Measurements from ENCODE around the gene TOE1.
"Not testable (repeated sequence)": the region's sequence is repeated elsewhere in the genome, so short reads cannot be mapped to it uniquely, and the experiment has no call there.

TOE1 gene

DNA sequence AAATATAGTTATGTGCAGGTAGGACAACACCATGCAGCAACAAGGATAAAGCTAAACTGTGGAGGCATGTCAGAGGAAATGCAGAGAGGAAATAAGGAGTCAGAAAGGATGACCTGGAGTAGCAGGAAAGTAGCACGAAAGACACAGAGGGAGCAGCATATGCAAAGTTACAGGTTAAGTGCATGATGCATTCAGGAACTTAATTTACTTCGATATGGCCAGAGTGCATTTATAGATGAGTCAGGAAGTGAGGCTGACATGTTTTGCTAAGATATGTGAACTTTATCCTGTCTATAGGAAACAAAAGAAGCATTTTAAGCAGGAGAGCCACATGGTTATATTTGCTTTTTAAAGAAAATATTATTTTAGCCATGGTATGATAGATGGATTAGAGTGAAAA lies 15.7 kb downstream of the TOE1 start:
- FAIRE-seq = no peak
- TF ChIP-seq, protein P1, sequence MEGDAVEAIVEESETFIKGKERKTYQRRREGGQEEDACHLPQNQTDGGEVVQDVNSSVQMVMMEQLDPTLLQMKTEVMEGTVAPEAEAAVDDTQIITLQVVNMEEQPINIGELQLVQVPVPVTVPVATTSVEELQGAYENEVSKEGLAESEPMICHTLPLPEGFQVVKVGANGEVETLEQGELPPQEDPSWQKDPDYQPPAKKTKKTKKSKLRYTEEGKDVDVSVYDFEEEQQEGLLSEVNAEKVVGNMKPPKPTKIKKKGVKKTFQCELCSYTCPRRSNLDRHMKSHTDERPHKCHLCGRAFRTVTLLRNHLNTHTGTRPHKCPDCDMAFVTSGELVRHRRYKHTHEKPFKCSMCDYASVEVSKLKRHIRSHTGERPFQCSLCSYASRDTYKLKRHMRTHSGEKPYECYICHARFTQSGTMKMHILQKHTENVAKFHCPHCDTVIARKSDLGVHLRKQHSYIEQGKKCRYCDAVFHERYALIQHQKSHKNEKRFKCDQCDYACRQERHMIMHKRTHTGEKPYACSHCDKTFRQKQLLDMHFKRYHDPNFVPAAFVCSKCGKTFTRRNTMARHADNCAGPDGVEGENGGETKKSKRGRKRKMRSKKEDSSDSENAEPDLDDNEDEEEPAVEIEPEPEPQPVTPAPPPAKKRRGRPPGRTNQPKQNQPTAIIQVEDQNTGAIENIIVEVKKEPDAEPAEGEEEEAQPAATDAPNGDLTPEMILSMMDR (IDR thresholded peaks at IDR 0.05; ENCODE audit: insufficient read depth, missing control alignments) = no peak
- no peak for DNase-seq (ENCODE audit: insufficient read length, low spot score)

DNA sequence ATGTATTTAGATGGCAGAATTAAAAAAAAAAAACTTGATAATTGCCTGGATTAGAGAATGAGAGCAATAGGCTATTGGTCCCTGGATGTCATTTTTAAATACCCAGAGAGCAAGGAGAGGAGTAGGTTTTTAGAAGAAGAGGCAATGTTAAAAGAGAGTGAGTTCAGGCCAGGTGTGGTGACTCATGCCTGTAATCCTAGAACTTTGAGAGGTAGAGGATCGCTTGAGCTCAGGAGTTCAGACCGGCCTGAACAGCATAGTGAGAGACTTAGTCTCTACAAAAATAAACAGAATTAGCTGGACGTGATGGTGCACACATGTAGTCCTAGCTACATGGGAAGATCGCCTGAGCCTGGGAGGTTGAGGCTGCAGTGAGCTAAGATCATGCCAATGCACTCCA lies 16.2 kb downstream of the TOE1 start:
- TF ChIP-seq, protein P1 (IDR thresholded peaks at IDR 0.05; ENCODE audit: insufficient read depth, missing control alignments) = no peak
- FAIRE-seq = no peak
- no peak for DNase-seq (ENCODE audit: insufficient read length, low spot score)

DNA sequence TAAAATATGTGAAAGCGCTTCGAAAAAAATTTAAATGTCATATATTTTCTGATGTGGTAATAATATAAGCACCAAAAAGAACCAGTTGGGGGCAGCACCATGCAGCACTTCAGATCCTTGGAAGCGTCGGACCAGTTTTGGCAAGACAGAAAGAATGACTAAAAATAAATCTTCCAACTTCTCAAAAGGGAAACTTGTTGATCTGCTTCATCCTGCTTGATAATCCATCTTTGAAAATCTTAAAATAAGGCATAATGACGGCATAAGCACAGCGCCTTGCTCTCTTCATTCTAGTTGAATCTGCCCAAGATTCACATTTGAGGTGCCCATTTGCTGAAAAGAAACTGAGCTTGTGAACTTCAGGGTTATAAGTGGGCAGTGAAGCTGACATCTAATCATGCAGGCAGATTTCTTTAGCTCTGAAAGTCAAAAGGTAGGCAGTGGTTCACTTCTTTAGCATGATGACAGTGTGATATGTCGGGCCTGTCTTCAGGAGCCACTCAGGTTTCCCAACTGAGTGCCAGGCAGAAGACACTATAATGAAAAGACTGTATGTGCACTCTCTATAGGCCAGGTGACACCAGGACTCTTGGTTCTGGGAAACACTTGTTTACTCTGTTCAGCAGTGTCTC lies 20.0 kb downstream of the TOE1 start:
- FAIRE-seq = no peak
- DNase-seq (ENCODE audit: insufficient read length, low spot score) = no peak
- TF ChIP-seq, protein P1 (IDR thresholded peaks at IDR 0.05; ENCODE audit: insufficient read depth, missing control alignments) = peak; percentile 75

DNA sequence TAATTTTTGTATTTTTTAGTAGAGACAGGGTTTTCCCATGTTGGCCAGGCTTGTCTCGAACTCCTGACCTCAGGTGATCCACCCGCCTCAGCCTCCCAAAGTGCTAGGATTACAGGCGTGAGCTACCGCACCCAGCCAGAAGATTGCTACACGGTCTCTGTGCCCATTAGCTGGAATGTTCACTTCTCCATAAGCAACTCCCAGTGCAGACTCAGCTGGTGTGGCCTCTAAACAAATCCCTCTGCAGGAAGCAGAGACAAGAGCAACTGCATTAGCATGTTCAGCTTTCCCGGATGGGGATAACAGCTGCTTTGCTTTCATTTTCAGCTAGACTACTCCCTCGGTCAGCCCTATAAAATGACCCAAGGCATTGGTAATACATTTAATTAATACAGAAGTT lies 21.0 kb downstream of the TOE1 start:
- not testable (repeated sequence) for DNase-seq (ENCODE audit: insufficient read length, low spot score); FAIRE-seq

DNA sequence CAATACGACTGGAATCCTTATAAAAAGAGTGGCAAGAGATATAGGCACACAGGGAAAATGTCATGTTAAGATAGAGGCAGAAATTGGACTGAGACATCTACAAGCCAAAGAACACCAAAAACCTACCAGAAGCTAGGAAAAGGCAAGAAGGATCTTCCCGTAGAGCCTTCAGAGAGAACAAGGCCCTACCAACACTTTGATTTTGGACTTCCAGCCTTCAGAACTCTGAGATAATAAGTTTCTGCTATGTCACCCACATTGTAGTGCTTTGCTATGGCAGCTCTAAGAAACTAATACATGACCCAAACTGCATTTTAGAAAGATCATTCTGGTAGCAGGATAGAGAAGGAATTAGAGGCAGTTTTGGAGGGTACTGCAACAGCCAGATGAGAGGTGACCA lies 24.3 kb downstream of the TOE1 start:
- DNase-seq (ENCODE audit: insufficient read length, low spot score) = no peak
- TF ChIP-seq, protein P1 (IDR thresholded peaks at IDR 0.05; ENCODE audit: insufficient read depth, missing control alignments) = no peak
- FAIRE-seq = no peak

DNA sequence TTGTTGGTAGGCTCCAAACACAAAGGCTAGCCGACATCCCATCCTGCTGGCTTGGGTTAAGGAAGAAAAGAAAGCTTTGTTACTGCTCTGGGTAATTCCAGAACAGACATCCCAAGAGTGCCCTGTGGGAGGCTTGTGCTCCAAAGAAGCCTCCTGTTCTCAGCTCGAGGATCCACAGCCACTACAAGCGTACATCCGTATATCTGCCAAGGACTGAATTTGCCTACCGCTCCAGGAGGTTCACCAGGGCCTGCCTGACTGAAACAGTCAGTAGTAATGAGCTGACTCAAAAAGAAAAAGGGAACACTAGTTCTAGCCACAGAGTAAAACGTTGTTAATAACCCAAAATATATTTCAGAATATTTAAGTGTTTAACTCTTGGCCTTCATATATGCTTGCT lies 25.1 kb downstream of the TOE1 start:
- TF ChIP-seq, protein P1 (IDR thresholded peaks at IDR 0.05; ENCODE audit: insufficient read depth, missing control alignments) = no peak
- no peak for FAIRE-seq
- no peak for DNase-seq (ENCODE audit: insufficient read length, low spot score)

DNA sequence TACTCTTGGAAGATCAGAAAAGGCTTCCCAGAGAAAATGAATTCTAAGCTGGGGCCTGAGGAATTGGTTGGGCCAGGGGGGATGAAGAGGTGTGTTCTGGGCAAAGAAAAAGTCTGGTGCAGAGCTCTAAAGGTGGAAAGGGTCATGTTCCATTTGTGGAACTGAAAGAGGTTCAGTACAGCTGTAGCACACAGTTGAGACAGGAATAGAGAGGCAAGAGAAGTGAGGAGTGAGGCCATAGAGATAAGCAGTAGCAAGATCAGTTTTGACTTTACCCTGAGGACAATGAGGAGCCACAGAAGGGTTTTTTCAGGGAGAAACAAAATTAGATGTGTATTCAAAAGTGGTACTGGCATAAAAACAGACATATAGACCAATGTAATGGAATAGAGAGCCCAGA lies 30.6 kb downstream of the TOE1 start:
- DNase-seq (ENCODE audit: insufficient read length, low spot score) = no peak
- FAIRE-seq = no peak
- TF ChIP-seq, protein P1 (IDR thresholded peaks at IDR 0.05; ENCODE audit: insufficient read depth, missing control alignments) = no peak

DNA sequence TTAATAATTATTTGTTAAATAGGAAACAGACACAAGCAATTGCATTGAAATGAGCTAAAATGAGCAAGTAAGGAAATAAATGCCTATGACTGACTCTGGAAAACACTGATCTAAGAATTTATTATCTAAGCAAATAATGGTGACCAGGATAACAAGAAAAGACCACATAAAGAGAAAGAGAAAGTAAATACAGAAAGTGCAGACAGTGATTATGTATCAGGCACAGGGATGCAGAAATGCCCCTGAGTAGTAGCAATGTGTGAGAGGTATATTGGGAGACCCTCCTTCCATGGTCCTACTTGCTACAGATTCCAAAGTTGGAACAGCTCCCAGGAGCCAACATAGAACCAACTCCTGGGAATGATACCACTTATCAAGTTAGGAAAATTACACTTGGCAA lies 33.6 kb downstream of the TOE1 start:
- no peak for FAIRE-seq
- TF ChIP-seq, protein P1 (IDR thresholded peaks at IDR 0.05; ENCODE audit: insufficient read depth, missing control alignments) = no peak
- DNase-seq (ENCODE audit: insufficient read length, low spot score) = no peak

Data from D721Med (cell line).